Limb (tissue), 2 donors: ENCODE measurements around the gene FLNB.

Experiments
- DNase-seq, 2 donors: peaks; one replicate each; pipeline ENCODE4 v3.0.0-alpha.2; 2016; ENCODE audit errors: extremely low spot score in 2 of 2

Gene FLNB

GRCh38 chr3:58074997-58075396, 66.8 kb downstream of the FLNB start:
- DNase-seq: no peak

DNA sequence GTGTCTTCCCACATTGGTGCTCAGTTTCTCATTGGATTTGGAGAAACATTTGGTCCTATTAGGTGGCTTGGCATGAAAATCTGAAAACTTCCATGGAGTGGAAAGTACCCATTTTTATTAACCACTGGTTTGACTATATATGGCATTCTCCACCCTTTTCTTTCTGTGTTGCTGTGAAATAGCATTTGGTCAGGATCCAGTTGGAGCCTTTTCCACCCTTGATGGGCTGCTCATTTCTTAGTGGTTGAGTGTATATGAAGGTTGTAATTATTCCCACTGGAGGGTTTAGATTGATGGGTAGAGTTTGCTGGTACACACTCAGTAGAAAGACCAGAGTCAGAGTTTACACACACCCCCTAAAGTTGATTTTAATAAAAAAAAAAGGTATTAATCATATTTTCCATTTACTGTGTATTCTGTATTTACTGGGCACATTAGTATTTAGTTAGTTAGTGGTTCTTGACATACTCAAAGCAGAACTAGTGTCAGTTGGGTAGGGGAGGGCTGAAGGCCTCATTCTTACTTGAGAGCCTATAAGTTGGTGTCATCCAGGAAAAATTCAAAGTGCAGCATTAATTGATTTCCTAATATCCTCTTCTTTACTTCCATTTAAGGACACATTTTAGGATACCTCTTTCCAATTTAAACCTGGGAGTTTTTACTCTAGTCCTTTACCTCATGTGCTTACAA, 69.5 kb downstream of the FLNB start:
- DNase-seq: no peak

DNA sequence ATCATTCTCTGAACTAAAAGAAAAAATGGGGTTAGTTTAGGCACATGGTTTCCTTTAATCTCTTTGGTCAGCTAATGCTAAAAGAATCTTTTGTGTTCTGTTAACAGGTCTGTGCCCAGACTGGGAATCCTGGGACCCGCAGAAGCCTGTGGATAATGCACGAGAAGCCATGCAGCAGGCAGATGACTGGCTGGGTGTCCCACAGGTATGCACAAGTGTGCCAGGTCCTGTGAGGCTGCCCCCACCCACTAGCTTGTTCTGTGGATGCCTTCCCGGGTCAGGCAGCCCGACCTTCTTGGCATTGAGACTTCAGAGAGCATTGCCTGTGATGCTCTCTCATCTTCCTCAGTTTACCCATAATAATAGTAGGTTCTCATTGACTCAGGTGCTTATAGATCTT, 70.4 kb downstream of the FLNB start:
- no peak for DNase-seq

- DNase-seq: no peak
Observed at GRCh38 chr3:58079773-58080172, 71.6 kb downstream of the FLNB start.

GRCh38 chr3:58082047-58082446, 73.8 kb downstream of the FLNB start:
- DNase-seq: no peak

DNA sequence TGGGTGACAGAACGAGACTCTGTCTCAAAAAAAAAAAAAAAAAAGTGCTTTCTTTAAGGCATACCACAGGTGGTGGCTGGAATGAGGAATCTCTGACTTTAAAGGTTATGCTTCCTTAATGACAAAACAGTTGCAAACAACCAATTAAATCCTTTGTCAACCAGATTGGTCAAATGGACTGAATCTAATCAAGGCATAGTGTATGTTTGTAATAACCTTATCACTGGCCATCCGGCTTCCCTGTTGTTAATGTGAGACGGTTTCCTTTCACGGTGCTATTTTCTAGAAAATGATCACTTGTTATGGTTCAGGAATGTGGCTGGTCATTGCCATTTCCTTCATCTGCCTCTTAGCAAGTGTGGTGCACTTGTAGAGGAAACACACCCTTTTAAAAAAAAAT, 75.9 kb downstream of the FLNB start:
- no peak for DNase-seq

DNA sequence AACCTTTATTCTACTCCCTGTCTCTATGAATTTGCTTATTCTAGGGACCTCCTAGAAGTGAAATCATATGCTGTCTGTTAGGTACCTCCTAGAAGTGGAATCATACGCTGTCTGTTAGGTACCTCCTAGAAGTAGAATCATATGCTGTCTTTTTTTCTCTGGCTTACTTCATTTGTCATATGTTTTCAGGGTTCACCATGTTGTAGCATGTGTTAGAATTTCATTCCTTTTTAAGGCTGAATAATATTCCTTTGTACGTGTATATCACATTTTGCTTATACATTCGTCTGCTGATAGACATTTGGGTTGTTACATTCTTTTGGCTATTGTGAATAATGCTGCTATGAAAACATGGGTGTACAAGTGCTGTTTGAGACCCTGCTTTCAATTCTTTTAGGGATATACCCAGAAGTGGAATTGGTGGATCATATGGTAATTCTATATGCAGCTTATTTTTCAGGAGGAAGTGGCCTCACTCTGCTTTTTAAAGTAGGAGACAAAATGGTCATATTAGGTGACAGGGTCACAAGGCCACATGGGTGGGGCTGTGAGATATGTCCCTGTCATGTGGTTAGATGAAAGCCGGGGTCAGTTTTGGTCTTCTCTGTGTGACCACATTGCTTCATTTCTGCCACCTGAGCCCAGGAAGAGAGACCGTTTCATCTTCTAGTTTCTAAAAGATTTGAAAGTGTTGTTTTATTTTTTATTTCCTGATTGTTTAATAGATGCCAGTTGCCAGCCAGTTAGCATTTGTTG, 76.7 kb downstream of the FLNB start:
- no peak for DNase-seq

DNA sequence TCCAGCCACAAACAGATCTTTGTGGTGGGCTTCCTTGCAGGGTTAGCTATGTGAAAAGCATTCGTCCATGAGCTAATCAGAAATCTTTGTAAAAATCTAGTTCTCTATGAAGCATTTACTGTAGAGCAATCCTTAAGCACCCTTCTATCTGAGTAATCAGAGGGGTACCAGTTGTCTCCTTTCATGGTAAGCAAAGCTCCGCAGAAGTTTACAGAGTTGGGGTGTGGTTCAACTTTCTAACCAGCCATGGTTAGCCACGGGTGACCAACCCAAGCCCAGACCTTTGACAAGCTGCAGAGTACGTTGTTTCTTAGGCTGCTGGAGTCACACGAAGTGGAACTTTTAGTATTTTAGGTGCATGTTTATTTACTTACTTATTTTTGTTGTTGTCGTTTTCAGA, 77.4 kb downstream of the FLNB start:
- no peak for DNase-seq

DNA sequence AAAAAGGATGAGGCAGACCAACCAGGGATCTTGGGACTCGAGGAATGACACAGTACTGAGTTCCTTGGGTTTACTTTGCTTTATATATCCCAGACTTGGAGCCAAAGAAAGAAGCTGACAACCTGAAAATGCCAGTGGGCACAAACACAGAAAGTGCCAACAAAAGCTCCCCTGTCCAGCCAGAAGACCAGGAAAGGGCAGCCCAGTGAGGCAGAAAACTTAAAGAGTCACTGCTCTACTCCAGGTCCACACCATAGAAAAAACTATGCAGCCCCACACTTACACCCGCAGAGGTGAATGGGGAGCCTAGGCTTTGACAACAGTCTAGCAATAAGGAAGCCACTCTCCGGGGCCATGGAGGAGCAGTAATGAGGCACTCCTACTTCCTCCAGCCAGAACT, 80.3 kb downstream of the FLNB start:
- DNase-seq: no peak

DNA sequence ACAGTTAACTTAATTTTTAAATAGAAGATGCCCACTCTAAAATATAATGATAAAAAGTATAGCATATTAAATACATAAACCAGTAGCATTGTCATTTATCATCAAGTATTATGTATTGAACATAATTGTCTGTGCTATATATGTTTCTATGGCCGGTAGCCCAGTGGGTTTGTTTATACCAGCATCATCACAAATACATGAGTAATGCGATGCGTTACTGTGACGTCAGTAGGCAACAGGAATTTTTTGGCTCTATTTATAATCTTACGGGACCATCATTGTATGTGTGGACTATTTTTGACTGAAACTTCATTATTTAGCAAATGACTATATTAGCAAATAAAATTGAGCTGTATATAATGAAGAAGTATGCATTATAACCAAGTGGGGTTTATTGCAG, 82.1 kb downstream of the FLNB start:
- DNase-seq: no peak

GRCh38 chr3:58092521-58092920, 84.3 kb downstream of the FLNB start:
- DNase-seq: no peak

DNA sequence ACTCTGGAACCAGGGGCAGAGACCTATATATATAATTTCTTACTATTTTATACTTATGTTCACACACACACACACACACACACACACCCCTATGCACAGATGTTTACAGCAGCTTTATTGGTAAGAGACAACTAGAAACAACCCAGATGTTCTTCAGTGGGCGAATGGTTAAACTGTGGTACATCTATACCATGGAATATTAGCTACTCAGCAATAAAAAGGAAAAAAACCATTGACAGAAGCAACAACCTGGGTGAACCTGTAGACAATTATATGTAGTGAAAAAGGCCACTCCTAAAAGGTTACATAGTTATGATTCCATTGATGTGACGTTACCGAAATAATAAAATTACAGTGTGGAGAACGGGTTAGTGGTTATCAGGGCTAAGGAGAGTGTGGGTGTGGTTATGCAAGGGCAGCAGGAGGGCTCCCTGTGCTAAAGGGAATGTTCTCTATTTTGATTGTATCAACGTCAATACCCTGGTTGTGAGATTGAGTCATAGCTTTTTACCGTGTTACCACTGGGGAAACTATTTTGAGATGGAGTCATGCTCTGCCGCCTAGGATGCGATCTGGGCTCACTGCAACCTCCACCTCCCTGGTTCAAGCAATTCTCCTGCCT, 85.5 kb downstream of the FLNB start:
- DNase-seq: no peak

GRCh38 chr3:58094657-58095056, 86.4 kb downstream of the FLNB start:
- no peak for DNase-seq

- no peak for DNase-seq
Observed at GRCh38 chr3:58095603-58096138, 87.4 kb downstream of the FLNB start.

GRCh38 chr3:58098531-58098930, 90.3 kb downstream of the FLNB start:
- no peak for DNase-seq

GRCh38 chr3:58099865-58100264, 91.6 kb downstream of the FLNB start:
- DNase-seq: no peak

DNA sequence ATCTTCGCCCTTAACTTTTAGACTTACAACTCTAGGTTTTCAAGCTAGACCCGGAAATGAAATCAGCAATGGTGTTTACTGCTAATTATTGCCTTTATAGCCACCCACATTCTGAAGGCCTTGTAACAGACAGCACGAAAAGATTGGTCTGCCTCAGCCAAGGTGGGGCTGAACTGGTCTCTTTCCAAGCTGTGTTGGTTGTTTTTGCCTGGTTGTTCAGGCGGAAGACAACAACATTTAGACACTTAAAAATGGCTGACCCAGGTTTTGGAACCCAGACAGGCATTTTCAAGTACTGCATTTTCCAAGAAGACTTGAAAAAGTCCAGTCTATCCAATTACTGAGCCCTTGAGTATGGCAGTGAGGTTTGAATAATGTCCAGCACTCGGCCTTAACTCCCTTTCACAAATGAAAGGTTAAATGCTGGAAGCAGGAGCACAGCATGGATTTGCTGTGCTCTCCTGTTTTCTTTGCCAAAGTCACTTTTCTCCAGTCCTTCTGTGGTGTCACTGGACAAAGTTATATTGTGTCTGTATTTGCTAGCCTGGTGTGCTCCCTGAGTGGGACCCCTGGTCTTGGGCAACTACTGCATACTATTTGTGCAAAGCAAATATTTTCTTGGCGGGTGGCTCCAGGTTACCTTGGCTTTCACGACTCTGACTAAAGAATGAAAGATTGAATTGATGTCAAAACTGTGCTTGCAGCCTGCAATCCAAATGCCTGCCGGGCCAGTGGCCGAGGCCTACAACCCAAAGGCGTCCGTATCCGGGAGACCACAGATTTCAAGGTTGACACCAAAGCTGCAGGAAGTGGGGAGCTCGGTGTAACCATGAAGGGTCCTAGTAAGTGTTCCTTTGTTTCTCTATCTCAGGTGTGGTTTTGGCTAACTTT, 93.5 kb downstream of the FLNB start:
- DNase-seq: no peak

GRCh38 chr3:58102390-58102750, 94.1 kb downstream of the FLNB start:
- DNase-seq: no peak

- DNase-seq: no peak
Observed at GRCh38 chr3:58102976-58103451, 94.8 kb downstream of the FLNB start.

DNA sequence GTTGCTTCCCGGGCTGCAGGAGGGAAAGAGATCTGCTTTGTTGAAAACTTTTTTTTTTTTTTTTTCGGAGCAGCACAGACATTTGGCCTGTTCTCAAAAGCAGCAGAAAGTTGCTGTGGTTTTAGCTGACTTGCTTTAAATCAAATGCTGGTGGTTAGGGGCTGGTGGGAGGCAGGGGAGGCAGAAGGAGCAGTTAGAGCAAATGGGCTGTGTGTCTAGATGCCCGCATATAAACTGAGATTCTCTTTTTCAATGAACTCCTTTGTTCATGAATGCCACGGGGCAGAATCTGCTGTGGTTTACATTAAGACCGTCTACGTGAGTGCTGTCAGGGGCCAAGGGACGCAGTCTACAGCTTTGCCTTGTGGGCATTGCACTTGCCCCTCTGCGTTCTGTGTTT, 95.9 kb downstream of the FLNB start:
- DNase-seq: peak; percentile 34 to 47

DNA sequence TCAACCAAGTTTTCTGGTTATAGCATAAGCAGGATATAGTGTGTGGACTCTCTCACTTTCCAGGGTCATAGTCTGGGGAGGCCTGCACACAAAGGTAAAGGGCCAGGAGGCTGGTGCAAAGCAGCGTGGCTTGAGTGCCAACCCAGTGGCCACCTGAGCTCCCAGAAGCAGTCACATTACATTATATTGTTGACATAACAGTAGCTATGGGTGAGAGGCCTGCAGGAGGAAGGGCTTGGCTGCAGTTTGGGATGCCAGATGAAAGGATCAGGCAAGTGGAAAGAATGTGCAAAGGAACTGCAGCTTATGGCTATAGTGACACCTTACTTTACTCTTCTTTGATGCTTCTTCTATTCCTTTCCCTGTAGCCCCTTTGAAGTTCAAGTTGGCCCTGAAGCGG, 96.5 kb downstream of the FLNB start:
- DNase-seq: no peak
